Pancreas (tissue), 10 donors: Measurements from ENCODE around the gene NTN1. TPM values are rescaled to one million over a fixed set of nuclear protein-coding genes. Genes with fewer than 3 reads are reported as not detected.
A peak's percentile ranks its signal among the peaks of the same experiment; 100 is the strongest.

ENCODE experiments used
- ATAC-seq, 4 donors: fragments of 200-7000 bp; cut with Tn5 transposase; one replicate each; pipeline versions ENCODE4 v1.8.0 to v1.9.1; 2020; ENCODE audit warnings: mild to moderate bottlenecking in 4 of 4, moderate library complexity in 4 of 4
- DNase-seq, 6 donors: peaks; one replicate each; pipeline ENCODE4 v3.0.0-alpha.2; 2020
- FAIRE-seq: peaks from 2 replicates; lab custom pipeline; 2012; peaks lifted over from hg19 to GRCh38; lab: Jason Lieb, UNC
- H3K27ac ChIP-seq, 4 donors: fragments of 200-600 bp; sonication (generic); 1 replicate in 3 of 4; 2 replicates in 1 of 4; pipeline versions ENCODE4 v1.5.0 to v1.8.0; 2020
- H3K27me3 ChIP-seq, 4 donors: fragments of 200-600 bp; one replicate each; pipeline ENCODE4 v1.8.0; 2021
- H3K36me3 ChIP-seq, 3 donors: fragments of 200-600 bp; sonication (generic) in 1 of 3; one replicate each; pipeline versions ENCODE4 v1.5.0 to v1.8.0; 2020 to 2021
- H3K4me1 ChIP-seq, 3 donors: fragments of 200-600 bp; one replicate each; pipeline ENCODE4 v1.8.0; 2021
- H3K4me3 ChIP-seq, 4 donors: fragments of 200-600 bp; sonication (generic) in 2 of 4; one replicate each; pipeline versions ENCODE4 v1.5.0 to v1.8.0; 2020 to 2021
- H3K9me3 ChIP-seq, 4 donors: fragments of 200-600 bp; one replicate each; pipeline ENCODE4 v1.8.0; 2021
- CTCF ChIP-seq, 4 donors: fragments of 200-600 bp; sonication (generic) in 3 of 4; IDR thresholded peaks; one replicate each; pipeline versions ENCODE4 v1.5.0 to v1.8.0; 2021; ENCODE audit warnings: antibody characterized with exemption in 4 of 4
- WGBS, 2 donors: extraction: QIAGEN DNeasy Blood & Tissue Kit; methylation state at CpG; one replicate each; pipeline ENCODE4 v1.1.7; 2013; 5-methylcytosine and 5-hydroxymethylcytosine counted together
- intact Hi-C, 3 donors: fragments of 100-400 bp; cut with DNase I; formaldehyde crosslinking; loops; one replicate each; pipeline versions ENCODE4 v1.11.1 to v1.14.2; 2022
- polyA plus RNA-seq, 2 donors: library from polyadenylated mRNA; stranded (reverse); fragments of 200-250 nt; gene quantifications; one replicate each; pipeline ENCODE4 v1.2.3, GENCODE V29; 2013
- total RNA-seq, 6 donors: library from RNA; stranded (reverse); fragmentation: NEBNext Ultra II Directional in 4 of 6; extraction: Animal tissue kit (Norgen Biotek cat#: 25700) in 4 of 6; gene quantifications; one replicate each; pipeline versions ENCODE4 v1.2.1 to v1.2.4, GENCODE V29; 2021 to 2023
- donor health status: healthy with polysubstance abuse.
- donor health status: DM: no; HTN: no; CAD: no; lungs with moderate emphysema.
- donor health status: DM: no; HTN: no; CAD: no.
- donor health status: control.
- donor health status: control.
- donor health status: Bipolar disorder and iron deficiency.
- donor health status: DM: yes; HTN: yes; CAD: no.
- donor health status: DM: no; HTN: no; CAD: no.
- donor health status: DM: no; HTN: no; CAD: no.
- donor health status: DM: yes; HTN: yes; CAD: no.

NTN1 gene
- total and polyA plus RNA-seq, 8 donors: 1.8 to 4.3 (median 2.5) TPM

DNA sequence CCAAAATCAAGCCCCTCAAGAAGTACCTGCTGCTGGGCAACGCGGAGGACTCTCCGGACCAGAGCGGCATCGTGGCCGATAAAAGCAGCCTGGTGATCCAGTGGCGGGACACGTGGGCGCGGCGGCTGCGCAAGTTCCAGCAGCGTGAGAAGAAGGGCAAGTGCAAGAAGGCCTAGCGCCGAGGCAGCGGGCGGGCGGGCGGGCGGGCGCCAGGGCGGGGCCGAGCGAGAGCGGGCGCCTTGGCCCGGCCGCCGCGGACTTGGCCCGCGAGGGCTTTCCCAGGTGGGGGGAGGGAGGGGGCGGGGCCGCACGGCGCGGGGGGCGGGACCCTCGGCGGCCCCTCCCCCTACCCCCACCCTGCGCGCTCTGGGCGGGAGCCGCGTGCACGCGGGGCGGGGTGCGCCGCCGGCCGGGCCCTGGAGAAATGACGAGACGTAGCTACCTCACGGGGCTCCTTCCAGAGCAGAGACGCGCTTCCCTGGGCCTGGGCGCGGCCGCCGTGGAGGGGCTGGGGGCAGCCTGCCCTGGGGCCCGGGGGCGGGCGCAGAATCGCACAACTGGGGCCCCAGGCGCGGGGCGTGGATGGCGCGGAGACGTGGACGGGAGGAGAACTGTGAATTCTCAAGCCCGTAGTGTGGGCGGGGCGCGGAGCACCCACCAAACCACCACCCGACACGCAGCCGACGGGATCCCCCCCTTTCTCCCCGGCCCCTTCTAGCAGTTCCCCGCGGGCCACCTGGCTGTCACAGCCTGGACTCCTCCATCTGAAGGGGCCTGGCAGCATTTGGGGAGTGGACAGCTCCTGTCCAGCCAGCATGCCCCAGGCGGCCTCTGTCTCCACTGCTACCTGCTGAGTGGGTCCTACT is 218.7 kb downstream of the NTN1 start:
- intact Hi-C loops: no loop called here
- no peaks in the 10 kb centered on the region for H3K9me3 ChIP-seq
- WGBS, 2 donors: 2 to 7% methylated on average over 32 to 75 of the region's 84 CpGs
- FAIRE-seq (no peak), ATAC-seq (peak; percentile 83 to 85 (median 84)), DNase-seq (peak; percentile 82 to 92 (median 88))
- H3K36me3 ChIP-seq: no peaks in the 10 kb centered on the region
- H3K4me3 ChIP-seq: peak overlapping the region; percentile 7 to 55 (median 30)
- H3K27ac ChIP-seq: peak overlapping the region; percentile 73 to 92 (median 88)
- H3K27me3 ChIP-seq: no peaks in the 10 kb centered on the region
- H3K4me1 ChIP-seq: peaks cover 6 to 15% (median 14%) of the 10 kb centered on the region in 3 donors
- no peak for TF ChIP-seq CTCF (IDR thresholded peaks at IDR 0.05)

GRCh38 chr17:9240659-9241370 is 219.5 kb downstream of the NTN1 start:
- Histone ChIP-seq H3K4me3 (peak overlapping the region in 2 of 4 donors; percentile 34 to 55), H3K27me3 (no peaks in the 10 kb centered on the region), H3K36me3 (no peaks in the 10 kb centered on the region), H3K4me1 (peaks cover 6 to 15% (median 14%) of the 10 kb centered on the region in 3 donors), H3K27ac (peak overlapping the region; percentile 73 to 92 (median 88)), H3K9me3 (no peaks in the 10 kb centered on the region)
- peak; percentile 49 to 66 (median 54) for ATAC-seq
- no peak for FAIRE-seq
- WGBS, 2 donors: 45 to 49% methylated on average over 17 of the region's 17 CpGs
- intact Hi-C loops: no loop called here
- peak; percentile 59 to 84 (median 72) for DNase-seq
- TF ChIP-seq CTCF (IDR thresholded peaks at IDR 0.05): no peak

- Histone ChIP-seq H3K9me3 (no peaks in the 10 kb centered on the region), H3K4me1 (peaks cover 6 to 15% (median 14%) of the 10 kb centered on the region in 3 donors), H3K27me3 (no peaks in the 10 kb centered on the region), H3K27ac (peak overlapping the region; percentile 73 to 92 (median 88)), H3K4me3 (no peak overlapping the region), H3K36me3 (no peaks in the 10 kb centered on the region)
- WGBS, 2 donors: 75 to 76% methylated on average over 10 of the region's 10 CpGs
- DNase-seq: peak in 2 of 6 donors; percentile 41 to 54
- intact Hi-C loops: no loop called here
- no peak for FAIRE-seq
- peak in 2 of 4 donors; percentile 2 to 11 for ATAC-seq
- TF ChIP-seq CTCF (IDR thresholded peaks at IDR 0.05): no peak
Measured at GRCh38 chr17:9241371-9241712, 220.0 kb downstream of the NTN1 start.

DNA sequence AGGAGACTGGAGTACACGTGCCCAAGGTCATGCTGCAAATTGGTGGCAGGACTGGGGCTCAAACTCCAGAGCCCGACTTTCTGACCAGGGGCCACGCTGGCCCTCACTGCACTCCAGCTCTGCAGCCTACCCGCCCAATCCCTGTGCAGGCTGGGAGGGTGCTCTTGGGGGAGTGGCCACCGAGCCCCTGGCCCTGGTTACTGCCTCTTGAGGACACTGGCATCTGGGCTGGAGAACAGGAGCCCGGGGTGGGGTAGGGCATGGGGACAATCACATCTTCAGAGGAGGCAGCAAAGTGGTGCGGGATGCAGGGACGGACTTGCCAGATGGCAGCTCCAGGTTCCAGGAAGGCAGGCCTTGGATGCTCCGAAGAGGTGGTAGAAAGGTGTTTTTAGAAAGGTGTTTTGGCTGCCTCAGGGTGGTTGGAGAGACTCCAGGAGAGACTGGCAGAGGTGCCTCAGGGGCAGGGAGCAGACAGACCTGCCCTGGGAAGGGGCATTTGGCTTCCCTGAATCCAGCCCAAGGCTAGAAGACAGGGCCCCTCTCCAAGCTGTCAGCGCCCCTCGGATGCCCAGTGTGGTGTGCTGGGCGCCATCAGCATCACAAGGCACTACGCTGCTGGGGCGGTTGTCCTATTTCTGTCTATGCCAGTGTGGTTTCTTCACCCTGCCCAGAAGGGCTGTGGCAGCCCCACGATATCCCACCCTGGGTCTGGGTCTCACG is 220.6 kb downstream of the NTN1 start:
- no peak for TF ChIP-seq CTCF (IDR thresholded peaks at IDR 0.05)
- ATAC-seq: no peak
- no peaks in the 10 kb centered on the region for H3K9me3 ChIP-seq
- no peaks in the 10 kb centered on the region for H3K36me3 ChIP-seq
- intact Hi-C loops: no loop called here
- peak overlapping the region in 2 of 4 donors; percentile 90 to 92 for H3K27ac ChIP-seq
- 67 to 76% methylated on average over 15 to 16 of the region's 16 CpGs for WGBS, 2 donors
- H3K27me3 ChIP-seq: no peaks in the 10 kb centered on the region
- no peak overlapping the region for H3K4me3 ChIP-seq
- peaks cover 6 to 15% (median 14%) of the 10 kb centered on the region in 3 donors for H3K4me1 ChIP-seq
- DNase-seq: peak in 3 of 6 donors; percentile 25 to 73 (median 35)
- FAIRE-seq: no peak
